ENCODE data around the gene SLC35E1.

DNA sequence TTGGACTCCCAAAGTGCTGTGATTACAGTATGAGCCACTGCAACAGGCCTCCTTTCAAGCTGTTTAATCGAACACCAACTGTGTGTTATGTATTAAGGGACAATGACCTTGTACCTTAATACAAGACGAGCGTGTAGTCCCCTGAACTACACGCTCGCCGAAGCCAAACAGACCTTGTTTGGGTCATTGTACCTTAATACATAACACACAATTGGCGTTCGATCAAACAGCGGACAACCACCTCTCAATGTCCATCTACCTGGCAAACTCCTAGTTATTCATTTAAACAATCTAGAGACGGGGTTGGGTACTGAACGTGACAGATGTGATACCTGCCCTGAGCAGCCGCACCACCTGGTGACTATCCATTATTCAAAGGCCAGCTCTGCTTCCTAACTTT lies 31.3 kb downstream of the SLC35E1 start:
- no peak for TF ChIP-seq ZNF274 (IDR thresholded peaks at IDR 0.05; ENCODE audit: low read depth, low read length)
- TF ChIP-seq POLR2A (IDR thresholded peaks at IDR 0.05; ENCODE audit: borderline replicate concordance, extremely low read depth, insufficient read depth, insufficient read length): no peak
- TF ChIP-seq EZH2 (IDR thresholded peaks at IDR 0.05): no peak
